M059J (cell line): Measurements from ENCODE around the gene HAND1. TPM values are rescaled to one million over a fixed set of nuclear protein-coding genes. Genes with fewer than 3 reads are reported as not detected.

ENCODE experiments used
- DNase-seq: peaks from one replicate; pipeline ENCODE4 v3.0.0-alpha.2; 2012; ENCODE audit warnings: low read depth
- total RNA-seq: library from RNA; depleted of rRNA; stranded (reverse); fragments of >200 nt; shearing (Covaris generic); gene quantifications from 2 replicates; pipeline ENCODE4 v1.2.3, GENCODE V29; 2014

HAND1 gene
- total RNA-seq, 1 experiment from 2014 or later = not detected

DNA sequence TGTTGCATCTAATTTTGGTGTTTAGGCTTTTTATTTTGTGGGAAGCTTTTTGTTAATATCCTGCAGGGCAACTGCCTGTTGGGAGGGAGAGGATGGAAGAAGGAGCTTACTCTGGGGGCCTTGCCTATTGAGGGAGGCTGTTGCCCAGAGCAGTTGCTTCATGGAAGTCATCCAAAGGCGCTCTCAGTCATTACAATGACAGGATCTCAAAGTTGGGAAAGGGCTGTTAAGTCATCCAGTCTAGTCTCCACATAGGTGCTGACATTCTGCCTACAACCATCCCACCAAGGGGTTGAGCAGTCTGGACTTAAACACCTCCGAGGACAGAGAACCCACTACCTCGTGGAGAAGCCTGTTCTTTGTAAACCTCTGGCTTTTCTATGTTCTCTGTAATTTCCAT, 19.0 kb downstream of the HAND1 start:
- DNase-seq = no peak

DNA sequence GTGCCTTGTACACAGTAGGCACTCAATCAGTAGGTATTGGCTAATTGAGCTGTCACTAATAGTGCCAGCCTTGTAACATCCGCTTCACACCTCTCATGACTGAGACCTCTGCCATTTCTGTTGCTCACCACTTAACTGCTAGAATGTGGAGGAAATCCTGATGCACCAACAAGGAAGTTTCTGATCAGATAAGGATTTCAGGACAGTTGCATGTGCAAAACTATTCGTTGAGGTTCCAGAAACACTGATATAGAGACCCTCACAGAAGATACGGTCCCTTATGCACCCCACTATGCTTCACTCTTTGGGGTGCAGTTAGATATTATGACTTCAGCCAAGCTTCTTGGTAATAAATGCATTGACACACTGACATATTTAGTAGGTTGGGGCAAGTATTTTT, 21.5 kb downstream of the HAND1 start:
- DNase-seq = no peak

GRCh38 chr5:154455585-154455984, 22.4 kb downstream of the HAND1 start:
- DNase-seq = no peak

DNA sequence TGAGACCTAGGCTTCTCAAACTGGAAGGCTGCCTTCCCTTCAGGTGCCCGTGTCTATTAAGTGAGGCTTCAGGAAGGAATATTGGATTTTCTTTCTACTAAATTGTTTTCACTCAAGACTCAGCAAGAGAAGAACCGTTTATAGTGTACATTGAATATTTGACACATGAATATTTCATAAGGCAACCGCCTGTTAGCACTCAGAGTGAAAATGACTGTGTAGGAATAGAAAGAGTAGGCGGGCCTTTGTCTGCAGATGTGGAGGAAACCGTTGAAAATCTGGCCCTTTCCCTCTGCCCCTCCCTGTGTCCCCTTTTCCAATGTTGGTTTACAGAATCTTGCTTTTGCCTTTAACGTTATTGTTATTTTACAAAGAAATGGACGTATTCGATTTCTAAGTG, 26.1 kb downstream of the HAND1 start:
- DNase-seq = no peak

DNA sequence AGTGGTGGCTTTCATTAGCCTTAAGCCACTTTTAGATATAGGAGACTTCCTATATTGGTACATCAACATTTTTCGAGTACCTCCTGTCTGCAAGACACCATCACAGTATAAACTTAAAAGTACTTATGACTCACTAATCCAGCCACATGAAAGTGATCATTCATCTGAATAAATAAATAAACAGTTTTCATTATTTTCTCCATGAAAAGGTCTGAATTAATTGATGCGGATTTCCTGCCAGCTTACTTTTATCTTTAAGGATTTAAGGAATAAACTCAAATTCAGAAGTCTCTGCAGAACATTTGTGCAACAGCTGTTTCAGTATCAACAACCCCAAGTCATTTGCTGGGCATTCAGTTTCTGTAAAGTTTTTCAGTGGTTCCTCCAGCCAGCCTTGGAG, 28.2 kb downstream of the HAND1 start:
- DNase-seq = peak; percentile 70

- no peak for DNase-seq
These were observed 30.8 kb downstream of the HAND1 start for GRCh38 chr5:154447089-154447725.

DNA sequence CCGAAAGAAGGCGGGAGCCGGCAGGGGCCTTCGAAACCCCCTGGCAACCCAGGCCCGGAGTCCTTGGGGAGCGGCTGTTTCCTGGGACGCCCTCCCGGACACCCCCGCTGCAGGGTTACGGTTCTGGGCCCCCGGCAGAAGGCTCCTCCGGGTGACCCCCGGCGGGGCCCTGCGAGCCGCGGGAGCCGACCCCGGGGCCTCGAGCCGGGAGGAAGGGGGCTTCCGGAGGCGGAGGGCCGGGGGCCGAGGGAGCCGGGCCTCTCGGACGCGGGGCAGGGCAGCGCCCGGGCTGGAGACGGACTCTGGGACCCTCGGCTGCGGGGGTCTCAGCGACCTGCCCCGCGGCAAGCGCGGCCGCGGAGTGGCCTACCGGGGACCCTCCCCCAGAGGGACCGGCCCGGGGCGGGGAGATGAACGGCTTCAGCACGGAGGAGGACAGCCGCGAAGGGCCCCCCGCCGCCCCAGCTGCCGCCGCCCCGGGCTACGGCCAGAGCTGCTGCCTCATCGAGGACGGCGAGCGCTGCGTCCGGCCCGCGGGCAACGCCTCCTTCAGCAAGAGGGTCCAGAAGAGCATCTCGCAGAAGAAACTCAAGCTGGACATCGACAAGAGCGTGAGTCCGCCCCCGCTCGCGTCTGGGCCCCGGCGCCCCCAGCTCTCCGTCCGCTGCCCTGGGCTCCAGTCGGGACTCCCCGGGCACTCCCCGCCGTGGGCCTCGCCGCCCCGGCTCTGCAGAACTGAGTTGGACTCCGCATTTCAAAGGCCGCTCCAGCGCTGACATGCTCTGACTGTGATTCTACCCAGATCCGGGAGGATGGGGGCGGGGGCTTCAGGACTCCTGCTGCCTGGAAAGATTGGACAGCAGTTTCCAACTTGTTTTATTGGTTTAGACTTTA, 31.6 kb downstream of the HAND1 start:
- peak; percentile 72 for DNase-seq

- peak; percentile 94 for DNase-seq
These were observed 32.4 kb downstream of the HAND1 start, which contains the start of gene SAP30L for GRCh38 chr5:154445422-154446194. Gene SAP30L (plus strand): TSS chr5:154445997. CDS start chr5:154446605, 608 bp downstream.

DNA sequence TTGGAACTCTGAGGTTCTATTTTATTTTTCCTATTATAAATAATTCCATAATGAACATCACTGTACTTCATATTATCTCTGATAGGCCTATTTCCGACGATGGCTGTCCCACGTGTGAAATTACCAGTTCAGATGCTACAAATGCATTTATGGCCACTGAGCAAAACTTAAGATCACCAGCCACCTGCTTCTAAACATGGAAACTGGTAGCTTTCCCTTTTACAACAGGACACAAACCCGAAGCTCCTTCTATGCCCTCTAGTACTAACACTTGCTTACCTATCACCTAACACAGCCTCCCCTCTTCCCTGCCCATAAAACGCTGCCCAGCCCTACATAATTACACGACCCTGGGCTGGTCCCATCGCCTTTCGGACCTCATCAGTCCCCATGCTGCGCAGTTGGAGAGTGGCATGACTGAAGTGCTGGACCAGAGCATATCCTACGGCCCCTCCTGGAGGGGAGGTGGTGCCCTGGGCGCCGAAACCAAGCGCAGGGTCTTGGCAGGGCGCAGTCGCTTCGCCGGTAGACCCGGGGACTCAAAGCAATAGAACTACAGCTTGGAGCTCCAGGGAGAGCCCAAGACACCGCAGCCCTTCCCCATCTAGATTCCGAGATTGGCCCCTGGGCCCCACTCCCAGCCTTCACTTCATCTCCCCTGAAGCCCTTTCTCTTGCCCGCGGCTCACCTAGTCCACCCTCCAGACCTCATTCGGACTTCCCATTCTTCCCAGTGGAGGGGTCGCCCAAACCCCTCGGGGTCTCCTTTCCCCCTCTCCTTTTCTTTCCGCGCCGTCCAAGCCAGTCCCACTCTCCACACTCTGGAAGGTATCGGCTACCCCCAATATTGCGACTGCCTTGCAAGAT, 33.2 kb downstream of the HAND1 start:
- peak; percentile 20 for DNase-seq

- DNase-seq = no peak
These were observed 35.2 kb downstream of the HAND1 start for GRCh38 chr5:154442801-154443200.

DNA sequence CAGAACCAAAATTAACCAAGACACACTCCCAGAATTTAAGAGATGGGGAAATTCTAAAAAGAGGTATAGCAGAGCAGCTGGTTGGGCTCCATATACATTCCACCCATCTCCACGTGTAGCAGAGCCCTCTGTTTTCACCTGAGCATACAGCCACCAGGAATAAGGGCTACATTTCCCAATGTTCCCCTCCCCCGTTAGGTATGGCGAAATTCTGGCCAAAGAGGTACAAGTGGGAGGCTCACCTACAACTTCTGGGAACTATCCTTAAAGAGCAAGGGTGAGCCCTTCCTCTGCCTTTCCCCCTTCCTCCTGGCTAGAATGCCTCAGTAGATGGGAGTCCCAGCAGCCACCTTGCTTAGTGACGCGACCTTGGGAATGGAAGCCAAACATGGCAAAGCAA, 37.5 kb downstream of the HAND1 start:
- DNase-seq = no peak

DNA sequence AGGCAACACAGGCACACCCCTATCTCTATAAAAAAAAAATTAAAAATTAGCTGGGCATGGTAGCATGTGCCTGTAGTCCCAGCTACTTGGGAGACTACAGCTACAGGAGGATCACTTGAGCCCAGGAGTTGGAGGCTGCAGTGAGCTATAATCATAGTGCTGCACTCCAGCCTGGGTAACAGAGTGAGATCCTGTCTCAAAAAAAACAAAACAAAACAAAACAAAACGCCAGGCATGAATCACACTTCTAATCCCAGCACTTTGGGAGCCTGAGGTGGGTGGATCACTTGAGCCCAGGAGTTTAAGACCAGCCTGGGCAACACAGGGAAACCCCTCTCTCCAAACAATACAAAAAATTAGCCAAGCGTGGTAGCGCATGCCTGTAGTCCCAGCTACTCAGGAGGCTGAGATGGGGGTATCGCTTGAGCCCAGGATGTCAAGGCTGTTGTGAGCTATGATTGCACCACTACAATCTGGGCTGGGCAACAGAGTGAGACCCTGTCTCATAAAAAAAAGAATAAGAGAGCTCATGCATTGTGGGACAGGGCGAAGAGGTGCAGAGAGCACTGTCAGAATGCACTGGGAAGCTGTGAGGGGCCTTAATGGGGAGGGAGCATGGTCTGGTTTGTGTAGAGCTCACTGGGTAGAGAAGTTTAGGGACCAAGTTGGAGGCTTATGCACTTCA, 40.6 kb downstream of the HAND1 start:
- DNase-seq = no peak

DNA sequence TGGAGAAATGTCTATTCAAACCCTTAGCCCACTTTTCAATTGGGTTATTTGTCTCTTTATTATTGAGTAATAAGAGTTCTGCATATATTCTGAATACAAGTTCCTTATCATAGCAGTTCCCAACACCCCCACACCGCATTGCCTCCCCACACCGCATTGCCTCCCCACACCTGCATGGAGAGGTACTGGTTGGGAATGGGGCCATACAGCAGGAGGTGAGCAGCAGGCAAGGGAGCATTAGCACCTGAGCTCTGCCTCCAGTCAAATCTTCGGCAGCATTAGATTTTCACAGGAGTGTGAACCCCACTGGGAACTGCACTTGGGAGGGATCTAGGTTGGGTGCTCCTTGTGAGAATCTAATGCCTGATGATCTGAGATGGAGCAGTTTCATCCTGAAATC, 42.8 kb downstream of the HAND1 start:
- DNase-seq = no peak

GRCh38 chr5:154430961-154431630, 46.9 kb downstream of the HAND1 start:
- no peak for DNase-seq

DNA sequence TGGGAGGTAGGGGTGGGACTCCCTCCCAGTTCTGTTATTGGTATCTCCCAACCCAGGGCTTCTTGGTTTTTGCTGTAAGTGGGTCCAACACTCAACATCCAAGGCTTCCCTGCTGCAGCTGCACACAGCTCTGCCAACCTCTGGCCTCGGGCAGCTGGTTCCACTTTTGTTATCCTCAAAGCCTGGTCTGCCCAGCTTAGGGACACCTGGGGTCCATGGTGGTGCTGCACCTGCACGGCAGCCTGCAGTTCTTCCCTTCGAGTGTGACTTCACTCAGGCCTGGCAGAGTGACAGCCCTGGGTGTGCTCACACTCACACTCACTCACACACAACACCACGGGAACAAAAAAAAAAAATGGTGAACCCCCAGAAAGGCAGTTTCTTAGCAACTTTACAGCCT, 47.6 kb downstream of the HAND1 start:
- no peak for DNase-seq

GRCh38 chr5:154429341-154429740, 48.7 kb downstream of the HAND1 start:
- DNase-seq = no peak

DNA sequence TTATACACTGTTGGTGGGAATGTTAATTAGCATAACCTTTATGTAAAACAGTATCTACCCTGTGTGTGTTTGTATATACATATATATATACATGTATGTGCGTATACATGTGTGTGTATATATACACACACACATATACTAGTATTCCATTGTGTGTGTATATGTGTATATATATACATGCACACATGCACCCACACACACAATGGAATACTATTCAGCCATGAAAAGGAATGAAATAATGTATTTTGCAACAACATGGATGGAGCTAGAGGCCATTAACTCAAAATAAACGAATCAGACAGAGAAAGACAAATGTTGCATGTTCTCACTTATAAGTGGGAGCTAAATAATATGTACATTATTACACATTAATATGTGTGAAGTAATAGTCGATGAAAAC, 49.8 kb downstream of the HAND1 start:
- no peak for DNase-seq
